HepG2 (cell line): ENCODE results near the gene COQ9. TPM values are rescaled to one million over a fixed set of nuclear protein-coding genes. Genes with fewer than 3 reads are reported as not detected.
A peak's percentile ranks its signal among the peaks of the same experiment; 100 is the strongest.

Source experiments
- ARID2 ChIP-seq: sonication (generic); formaldehyde crosslinking; IDR thresholded peaks from 2 replicates; pipeline ENCODE4 v1.8.1; 2022; ENCODE audit warnings: mild to moderate bottlenecking, missing genetic modification reagents, borderline replicate concordance
- NFATC3 ChIP-seq: sonication (generic); formaldehyde crosslinking; IDR thresholded peaks from 2 replicates; pipeline ENCODE4 v1.5.1; 2020; ENCODE audit warnings: mild to moderate bottlenecking, missing genetic modification reagents
- NR2C2 ChIP-seq: sonication (generic); formaldehyde crosslinking; IDR thresholded peaks from 2 replicates; pipeline ENCODE4 v1.4.0; 2020; ENCODE audit warnings: missing genetic modification reagents, mild to moderate bottlenecking, moderate library complexity, borderline replicate concordance
- NR2F1 ChIP-seq, 2 experiments: fragments of 450-650 bp in 1 of 2; formaldehyde crosslinking in 1 of 2; IDR thresholded peaks; 2 replicates each; pipeline versions ENCODE4 v1.5.0 to v1.6.1; 2016 to 2020; ENCODE audit warnings: mild to moderate bottlenecking in 1 of 2, missing compliant biosample characterization in 1 of 2, missing genetic modification reagents in 1 of 2, moderate library complexity in 1 of 2
- NR2F6 ChIP-seq, 2 experiments: IDR thresholded peaks; 2 replicates each; pipeline ENCODE4 v1.6.1; 2016; ENCODE audit warnings: antibody characterized with exemption in 1 of 2, mild to moderate bottlenecking in 1 of 2
- PHF21A ChIP-seq: sonication (generic); formaldehyde crosslinking; IDR thresholded peaks from 2 replicates; pipeline ENCODE4 v1.5.0; 2020; ENCODE audit warnings: mild to moderate bottlenecking, missing genetic modification reagents
- SP4 ChIP-seq: sonication (generic); formaldehyde crosslinking; IDR thresholded peaks from 2 replicates; pipeline ENCODE4 v1.8.1; 2023; ENCODE audit warnings: mild to moderate bottlenecking, missing genetic modification reagents
- SP5 ChIP-seq: IDR thresholded peaks from 2 replicates; pipeline ENCODE4 v1.6.1; 2016; ENCODE audit warnings: low read depth, borderline replicate concordance
- ZFP90 ChIP-seq: sonication (generic); formaldehyde crosslinking; IDR thresholded peaks from 2 replicates; pipeline ENCODE4 v1.8.0; 2022; ENCODE audit warnings: missing genetic modification reagents, mild to moderate bottlenecking, inconsistent platforms, borderline replicate concordance
- ZFX ChIP-seq: sonication (generic); formaldehyde crosslinking; IDR thresholded peaks from 2 replicates; pipeline ENCODE4 v1.4.0; 2020; ENCODE audit warnings: mild to moderate bottlenecking, low read depth, missing genetic modification reagents, moderate library complexity
- ZFY ChIP-seq: sonication (generic); formaldehyde crosslinking; IDR thresholded peaks from 2 replicates; pipeline ENCODE4 v1.4.0; 2020; ENCODE audit warnings: missing genetic modification reagents
- ZNF232 ChIP-seq: sonication (generic); formaldehyde crosslinking; IDR thresholded peaks from 2 replicates; pipeline ENCODE4 v1.4.0; 2020; ENCODE audit warnings: missing genetic modification reagents, borderline replicate concordance
- ZNF274 ChIP-seq: sonication (generic); formaldehyde crosslinking; IDR thresholded peaks from 2 replicates; pipeline ENCODE4 v1.5.1; 2020; ENCODE audit warnings: mild to moderate bottlenecking, missing genetic modification reagents
- ZNF430 ChIP-seq: sonication (generic); formaldehyde crosslinking; IDR thresholded peaks from 2 replicates; pipeline ENCODE4 v1.9.0; 2021; ENCODE audit warnings: mild to moderate bottlenecking, missing genetic modification reagents
- ZNF530 ChIP-seq: sonication (generic); formaldehyde crosslinking; IDR thresholded peaks from 2 replicates; pipeline ENCODE4 v1.5.0; 2020; ENCODE audit warnings: low read depth, mild to moderate bottlenecking, missing genetic modification reagents
- polyA plus RNA-seq, 8 experiments: library from polyadenylated mRNA; depleted of rRNA in 3 of 8; stranded (reverse) in 7 of 8; unstranded in 1 of 8; fragments of >200 nt; fragmentation: Illumina TruSeq in 4 of 8; extraction: Trizol in 4 of 8; gene quantifications; 2 replicates each; pipeline versions ENCODE4 v1.2.1 to v1.2.3, GENCODE V29; 2011 to 2016; ENCODE audit warnings: low read depth in 4 of 8, missing spikeins in 1 of 8, mixed read lengths in 1 of 8; ENCODE audit not compliant: insufficient read depth in 1 of 8
- total RNA-seq, 5 experiments: library from RNA; depleted of rRNA; stranded (reverse); fragments of >200 nt; fragmentation: Illumina TruSeq; extraction: Trizol; gene quantifications; 2 replicates each; pipeline ENCODE4 v1.2.3, GENCODE V29; 2016; ENCODE audit warnings: low read depth in 1 of 5
- TF ChIP-seq, protein P1 (sequence below): sonication (generic); formaldehyde crosslinking; IDR thresholded peaks from 2 replicates; pipeline ENCODE4 v1.5.1; 2020; ENCODE audit warnings: mild to moderate bottlenecking, missing genetic modification reagents, moderate library complexity
- TF ChIP-seq, protein P2 (sequence below): sonication (generic); formaldehyde crosslinking; IDR thresholded peaks from 2 replicates; pipeline ENCODE4 v1.4.0; 2020; ENCODE audit warnings: missing genetic modification reagents
- TF ChIP-seq, protein P3 (sequence below): IDR thresholded peaks from 2 replicates; pipeline ENCODE4 v1.6.1; 2016; ENCODE audit warnings: missing genetic modification reagents, missing compliant biosample characterization

Gene COQ9
- total and polyA plus RNA-seq, 2 of the 13 experiments (the other 11 are each of a cell fraction or from before 2014, with no cell fraction given): 57.5 to 108 TPM

DNA sequence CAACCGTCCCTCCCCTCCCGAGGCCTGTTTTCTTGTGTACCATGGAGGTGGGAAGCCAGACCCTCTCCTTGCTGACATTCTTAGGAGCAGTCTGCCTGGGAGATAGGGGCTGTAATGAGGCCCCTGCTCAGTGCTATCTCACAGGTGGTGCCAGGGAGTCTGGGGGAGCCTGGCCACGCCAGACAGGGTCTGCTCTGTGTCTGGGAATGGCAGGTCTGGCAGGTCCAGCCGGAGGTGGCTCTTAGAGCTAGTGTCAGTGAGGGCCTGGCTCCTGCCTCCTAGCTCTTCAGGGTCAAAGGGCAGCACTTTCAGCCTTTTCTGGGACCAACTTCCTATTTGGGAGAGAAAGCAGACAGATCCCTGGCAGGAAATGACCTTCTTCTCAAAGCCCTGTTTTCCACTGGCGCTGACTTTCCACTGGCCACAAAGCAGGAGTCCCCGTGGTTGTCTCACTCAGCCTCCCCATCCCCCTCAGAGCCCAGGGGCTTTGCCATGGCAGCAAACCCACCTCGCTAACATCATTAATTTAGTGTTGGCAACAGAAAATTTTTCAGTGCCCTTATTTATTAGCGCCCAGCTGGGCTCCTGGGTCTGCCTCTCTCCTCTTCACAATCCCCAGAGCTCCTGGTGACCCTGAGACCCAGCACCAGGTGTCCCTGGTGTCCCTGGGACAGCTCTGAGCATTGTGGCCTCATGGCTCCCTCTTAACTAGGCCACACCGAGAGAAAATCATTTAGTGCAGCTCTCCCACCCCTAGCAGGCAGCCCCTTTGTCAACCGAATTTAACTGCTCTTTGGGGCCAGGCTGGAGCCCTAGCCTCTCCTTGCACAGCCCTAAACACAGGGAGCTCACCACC lies 63.0 kb downstream of the COQ9 start (continued):
- TF ChIP-seq PHF21A (CRISPR knock-in tag) (0 out of 2 replicates have a peak, but pooled peaks have one; percentile 13), ZNF530 (CRISPR knock-in tag) (no peak), SP5 (no peak), ZNF430 (peak; percentile 69; the same call in 1 of the 2 replicates), ZFY (peak; percentile 32; the same call in 1 of the 2 replicates), ZFP90 (CRISPR knock-in tag) (0 out of 2 replicates have a peak, but pooled peaks have one; percentile 41), NR2F6 (IDR thresholded peaks at IDR 0.05) (peak; percentile 24), NR2F6 (CRISPR knock-in tag; IDR thresholded peaks at IDR 0.05) (peak; percentile 40; the same call in 1 of the 2 replicates), ZFX (CRISPR knock-in tag) (peak; percentile 40; the same call in 1 of the 2 replicates), NFATC3 (CRISPR knock-in tag) (0 out of 2 replicates have a peak, but pooled peaks have one; percentile 40), NR2F1 (CRISPR knock-in tag; IDR thresholded peaks at IDR 0.05) (0 out of 4 replicates have a peak, but pooled peaks of 1 of the 2 experiments have one; percentile 15), SP4 (CRISPR knock-in tag) (0 out of 2 replicates have a peak, but pooled peaks have one; percentile 30), ZNF232 (CRISPR knock-in tag) (0 out of 2 replicates have a peak, but pooled peaks have one; percentile 21), NR2C2 (CRISPR knock-in tag) (peak; percentile 37; the same call in 1 of the 2 replicates), ARID2 (CRISPR knock-in tag) (0 out of 2 replicates have a peak, but pooled peaks have one; percentile 46), ZNF274 (CRISPR knock-in tag) (0 out of 2 replicates have a peak, but pooled peaks have one; percentile 24)
- TF ChIP-seq, protein P1, sequence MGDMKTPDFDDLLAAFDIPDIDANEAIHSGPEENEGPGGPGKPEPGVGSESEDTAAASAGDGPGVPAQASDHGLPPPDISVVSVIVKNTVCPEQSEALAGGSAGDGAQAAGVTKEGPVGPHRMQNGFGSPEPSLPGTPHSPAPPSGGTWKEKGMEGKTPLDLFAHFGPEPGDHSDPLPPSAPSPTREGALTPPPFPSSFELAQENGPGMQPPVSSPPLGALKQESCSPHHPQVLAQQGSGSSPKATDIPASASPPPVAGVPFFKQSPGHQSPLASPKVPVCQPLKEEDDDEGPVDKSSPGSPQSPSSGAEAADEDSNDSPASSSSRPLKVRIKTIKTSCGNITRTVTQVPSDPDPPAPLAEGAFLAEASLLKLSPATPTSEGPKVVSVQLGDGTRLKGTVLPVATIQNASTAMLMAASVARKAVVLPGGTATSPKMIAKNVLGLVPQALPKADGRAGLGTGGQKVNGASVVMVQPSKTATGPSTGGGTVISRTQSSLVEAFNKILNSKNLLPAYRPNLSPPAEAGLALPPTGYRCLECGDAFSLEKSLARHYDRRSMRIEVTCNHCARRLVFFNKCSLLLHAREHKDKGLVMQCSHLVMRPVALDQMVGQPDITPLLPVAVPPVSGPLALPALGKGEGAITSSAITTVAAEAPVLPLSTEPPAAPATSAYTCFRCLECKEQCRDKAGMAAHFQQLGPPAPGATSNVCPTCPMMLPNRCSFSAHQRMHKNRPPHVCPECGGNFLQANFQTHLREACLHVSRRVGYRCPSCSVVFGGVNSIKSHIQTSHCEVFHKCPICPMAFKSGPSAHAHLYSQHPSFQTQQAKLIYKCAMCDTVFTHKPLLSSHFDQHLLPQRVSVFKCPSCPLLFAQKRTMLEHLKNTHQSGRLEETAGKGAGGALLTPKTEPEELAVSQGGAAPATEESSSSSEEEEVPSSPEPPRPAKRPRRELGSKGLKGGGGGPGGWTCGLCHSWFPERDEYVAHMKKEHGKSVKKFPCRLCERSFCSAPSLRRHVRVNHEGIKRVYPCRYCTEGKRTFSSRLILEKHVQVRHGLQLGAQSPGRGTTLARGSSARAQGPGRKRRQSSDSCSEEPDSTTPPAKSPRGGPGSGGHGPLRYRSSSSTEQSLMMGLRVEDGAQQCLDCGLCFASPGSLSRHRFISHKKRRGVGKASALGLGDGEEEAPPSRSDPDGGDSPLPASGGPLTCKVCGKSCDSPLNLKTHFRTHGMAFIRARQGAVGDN (CRISPR knock-in tag): peak; percentile 59
- TF ChIP-seq, protein P2, sequence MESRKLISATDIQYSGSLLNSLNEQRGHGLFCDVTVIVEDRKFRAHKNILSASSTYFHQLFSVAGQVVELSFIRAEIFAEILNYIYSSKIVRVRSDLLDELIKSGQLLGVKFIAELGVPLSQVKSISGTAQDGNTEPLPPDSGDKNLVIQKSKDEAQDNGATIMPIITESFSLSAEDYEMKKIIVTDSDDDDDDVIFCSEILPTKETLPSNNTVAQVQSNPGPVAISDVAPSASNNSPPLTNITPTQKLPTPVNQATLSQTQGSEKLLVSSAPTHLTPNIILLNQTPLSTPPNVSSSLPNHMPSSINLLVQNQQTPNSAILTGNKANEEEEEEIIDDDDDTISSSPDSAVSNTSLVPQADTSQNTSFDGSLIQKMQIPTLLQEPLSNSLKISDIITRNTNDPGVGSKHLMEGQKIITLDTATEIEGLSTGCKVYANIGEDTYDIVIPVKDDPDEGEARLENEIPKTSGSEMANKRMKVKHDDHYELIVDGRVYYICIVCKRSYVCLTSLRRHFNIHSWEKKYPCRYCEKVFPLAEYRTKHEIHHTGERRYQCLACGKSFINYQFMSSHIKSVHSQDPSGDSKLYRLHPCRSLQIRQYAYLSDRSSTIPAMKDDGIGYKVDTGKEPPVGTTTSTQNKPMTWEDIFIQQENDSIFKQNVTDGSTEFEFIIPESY (CRISPR knock-in tag): no peak
- TF ChIP-seq, protein P3, sequence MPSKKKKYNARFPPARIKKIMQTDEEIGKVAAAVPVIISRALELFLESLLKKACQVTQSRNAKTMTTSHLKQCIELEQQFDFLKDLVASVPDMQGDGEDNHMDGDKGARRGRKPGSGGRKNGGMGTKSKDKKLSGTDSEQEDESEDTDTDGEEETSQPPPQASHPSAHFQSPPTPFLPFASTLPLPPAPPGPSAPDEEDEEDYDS: no peak
